Posterior vena cava (tissue), 2 donors: ENCODE measurements around the gene STK39. TPM values are rescaled to one million over a fixed set of nuclear protein-coding genes. Genes with fewer than 3 reads are reported as not detected.

Experiments
- DNase-seq: peaks from one replicate; pipeline ENCODE4 v3.0.0-alpha.2; 2020; ENCODE audit warnings: low spot score
- intact Hi-C, 2 donors: fragments of 100-400 bp; cut with DNase I; formaldehyde crosslinking; loops; one replicate each; pipeline versions ENCODE4 v1.14.1 to v1.14.2; 2022 to 2023
- total RNA-seq, 2 donors: library from RNA; stranded (reverse); fragmentation: NEBNext Ultra II Directional; extraction: Animal tissue kit (Norgen Biotek cat#: 25700); gene quantifications; one replicate each; pipeline ENCODE4 v1.2.1, GENCODE V29; 2021
- donor health status: DM: yes; HTN: yes; CAD: no.
- donor health status: DM: yes; HTN: yes; CAD: no.

STK39 gene
- total RNA-seq, 2 donors from 2014 or later, result 16.3 to 20.2 TPM

GRCh38 chr2:168002021-168002553 lies 245.3 kb downstream of the STK39 start:
- no peak for DNase-seq
- intact Hi-C loops, result no loop called here

DNA sequence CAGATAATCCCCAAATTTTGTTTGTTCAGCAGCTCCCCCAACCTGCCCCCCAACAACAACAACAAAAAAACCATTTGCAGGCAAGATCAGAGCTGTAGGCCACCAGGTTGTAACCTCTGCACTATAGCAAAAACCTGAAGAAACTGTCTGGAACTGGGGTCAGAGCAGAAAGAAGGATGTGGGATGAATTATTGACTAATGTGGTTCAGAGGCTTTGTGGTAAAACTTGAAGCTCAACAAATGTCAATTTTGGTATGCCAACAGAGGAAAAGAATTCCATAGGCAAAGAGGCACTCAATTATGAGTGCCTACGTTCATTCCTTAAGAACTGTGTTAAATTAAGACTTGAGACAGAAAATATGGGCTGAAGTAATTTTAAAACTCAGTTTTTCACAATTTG lies 255.1 kb downstream of the STK39 start:
- no peak for DNase-seq
- intact Hi-C loops, result no loop called here

DNA sequence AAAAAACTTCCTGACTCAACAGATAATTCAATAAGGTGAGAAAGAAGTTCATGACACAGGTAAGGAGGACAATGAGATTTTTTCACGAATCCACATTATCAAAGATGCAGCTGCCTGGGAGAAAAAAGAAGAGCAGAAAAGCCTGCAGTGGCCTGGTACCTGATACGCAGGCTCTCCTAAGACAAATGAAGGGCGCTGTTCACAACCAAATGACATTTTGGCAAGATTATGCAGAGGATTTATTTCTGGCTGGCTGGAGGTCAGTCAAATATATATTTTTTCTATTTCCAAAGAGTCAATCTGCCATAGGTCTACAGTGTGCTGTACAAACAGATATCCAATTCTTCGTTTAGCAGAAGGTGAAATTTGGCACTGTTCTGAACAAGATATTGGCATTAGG lies 257.3 kb downstream of the STK39 start:
- no peak for DNase-seq
- intact Hi-C loops, result no loop called here

DNA sequence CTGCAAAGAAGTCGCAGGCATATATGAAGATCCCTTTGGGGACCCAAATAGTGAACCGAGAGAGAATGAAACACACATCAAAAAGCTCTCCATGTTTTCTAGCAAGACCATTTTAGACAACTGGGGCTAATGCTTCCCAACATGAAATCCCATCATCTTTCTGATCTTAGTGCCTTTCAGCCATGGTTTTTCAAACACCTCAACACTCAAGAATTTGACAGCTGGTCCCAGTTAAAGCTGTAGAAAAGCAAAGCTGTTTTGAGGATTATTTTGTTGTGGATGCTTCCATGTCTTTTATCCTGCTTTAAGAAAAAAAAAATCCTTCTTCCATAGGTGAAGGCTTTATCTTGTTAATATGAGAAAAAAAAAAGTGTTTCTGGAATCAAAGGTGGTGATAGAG lies 259.1 kb downstream of the STK39 start:
- no peak for DNase-seq

GRCh38 chr2:167987558-167987957 lies 259.8 kb downstream of the STK39 start:
- intact Hi-C loops, result no loop called here
- DNase-seq, result no peak

More for the DNA sequence above, 259.1 kb downstream of the STK39 start:
- intact Hi-C loops, result no loop called here

GRCh38 chr2:167987026-167987425 lies 260.4 kb downstream of the STK39 start:
- intact Hi-C loops, result no loop called here
- DNase-seq, result no peak

DNA sequence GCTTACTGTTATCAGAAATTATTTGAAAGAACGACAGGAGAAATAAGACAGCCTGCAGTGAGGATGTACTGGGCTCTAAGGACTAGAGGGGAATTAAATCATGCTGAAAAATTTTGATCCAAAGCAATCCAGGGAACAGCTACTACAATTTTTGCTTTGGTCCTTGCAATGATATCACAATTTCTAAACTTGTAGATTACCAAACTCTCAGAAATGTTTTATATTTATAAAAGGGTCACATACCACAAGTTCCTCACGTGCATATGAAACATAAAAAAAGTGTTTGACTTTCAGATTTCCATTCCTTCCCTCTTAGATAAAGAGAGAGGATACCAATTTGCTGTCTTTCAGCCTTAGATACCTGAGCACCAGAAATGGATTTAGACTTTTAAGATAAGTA lies 261.2 kb downstream of the STK39 start:
- intact Hi-C loops, result no loop called here

DNA sequence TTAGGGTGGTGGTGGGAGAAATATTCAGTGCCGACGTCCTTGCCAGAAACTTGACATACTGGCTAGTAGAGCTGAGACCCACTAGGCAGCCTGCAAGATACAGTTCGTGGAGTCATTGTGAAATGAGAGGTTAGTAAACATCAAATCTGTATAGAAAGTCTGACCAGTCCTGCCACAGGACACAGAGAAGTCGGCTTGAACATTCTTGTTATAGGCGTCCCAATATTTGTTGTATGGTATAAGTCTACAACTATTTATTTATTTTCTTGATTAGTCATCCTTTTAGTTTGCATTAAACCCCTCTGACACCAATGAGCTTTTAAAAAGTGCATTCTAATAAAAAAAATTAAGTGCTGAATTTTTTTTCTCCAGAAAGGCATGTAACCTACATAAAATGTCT lies 265.4 kb downstream of the STK39 start:
- intact Hi-C loops, result no loop called here
- no peak for DNase-seq

More for the DNA sequence above, 261.2 kb downstream of the STK39 start:
- no peak for DNase-seq

GRCh38 chr2:167980439-167980838 lies 267.0 kb downstream of the STK39 start:
- intact Hi-C loops, result no loop called here
- DNase-seq, result no peak

- DNase-seq, result no peak
- intact Hi-C loops, result no loop called here
Observed at GRCh38 chr2:167972746-167973145, 274.6 kb downstream of the STK39 start.

DNA sequence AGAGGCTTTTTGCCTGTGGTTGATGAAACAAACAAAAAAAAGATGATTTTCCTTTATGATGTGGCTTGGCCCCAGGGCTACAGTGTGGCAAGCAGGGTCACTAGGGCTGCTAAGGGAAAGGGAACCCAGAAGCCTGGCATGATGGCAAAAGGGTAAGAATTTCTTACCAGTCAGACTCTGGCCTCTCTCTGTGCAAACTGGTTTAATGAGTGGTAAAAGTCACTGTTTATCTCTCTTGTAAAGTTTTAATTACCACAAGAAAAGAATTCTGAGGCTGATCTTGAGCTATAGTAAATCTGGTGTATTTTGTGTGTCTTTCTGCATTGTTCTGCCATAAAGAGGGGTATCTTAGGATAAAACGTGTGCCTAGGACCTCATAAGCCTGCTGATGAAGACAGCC lies 275.4 kb downstream of the STK39 start:
- DNase-seq, result no peak
- intact Hi-C loops, result no loop called here

DNA sequence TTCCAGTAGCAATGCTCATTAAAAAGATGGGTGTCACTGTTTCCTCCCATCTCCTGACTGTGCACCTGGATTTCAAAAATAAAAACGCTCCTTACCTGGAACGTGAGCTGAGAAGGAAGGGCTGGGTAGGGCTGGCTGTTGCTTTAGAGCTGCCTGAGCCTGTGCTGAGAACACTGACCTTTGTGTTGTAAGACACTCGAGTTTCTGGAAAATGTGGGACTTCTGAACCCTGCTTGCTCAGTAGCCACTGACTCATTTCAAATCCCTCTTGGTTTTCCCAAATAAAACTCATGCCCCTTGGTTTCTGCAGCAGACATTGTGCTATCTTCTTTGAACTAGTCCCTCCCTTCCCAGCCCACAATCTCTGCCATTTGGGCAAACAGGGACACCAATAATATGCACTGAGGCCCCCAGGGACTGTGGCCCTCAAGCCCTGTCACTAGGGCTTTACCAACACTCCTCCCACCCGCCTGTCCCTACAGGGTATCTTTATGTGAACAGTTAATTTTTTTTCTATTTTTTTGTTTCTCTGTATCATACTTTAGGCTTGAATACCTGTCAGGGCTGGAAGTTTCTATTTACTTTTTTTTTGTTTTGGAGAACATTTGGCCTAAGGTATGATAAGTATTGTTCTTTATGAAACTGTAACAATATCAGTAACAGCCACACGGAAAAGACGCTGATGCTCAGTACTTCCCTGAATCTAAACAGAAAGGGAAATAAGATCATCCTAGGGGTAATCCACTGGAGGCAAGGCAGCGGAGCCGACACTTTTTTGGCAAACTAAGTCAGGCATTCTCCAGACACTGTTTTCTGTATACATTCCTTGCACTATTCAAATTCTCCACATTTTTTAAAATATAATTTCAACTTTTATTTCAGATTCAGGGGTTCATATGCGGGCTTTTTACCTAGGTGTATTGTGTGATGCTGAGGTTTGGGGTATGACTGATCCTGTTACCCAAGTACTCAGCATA lies 280.2 kb downstream of the STK39 start:
- DNase-seq, result no peak
- intact Hi-C loops, result loop anchor here in 1 of 2 donors (10.0 kb wide), 1 partner anchor 148 kb away; no protein-coding TSS in a partner anchor

DNA sequence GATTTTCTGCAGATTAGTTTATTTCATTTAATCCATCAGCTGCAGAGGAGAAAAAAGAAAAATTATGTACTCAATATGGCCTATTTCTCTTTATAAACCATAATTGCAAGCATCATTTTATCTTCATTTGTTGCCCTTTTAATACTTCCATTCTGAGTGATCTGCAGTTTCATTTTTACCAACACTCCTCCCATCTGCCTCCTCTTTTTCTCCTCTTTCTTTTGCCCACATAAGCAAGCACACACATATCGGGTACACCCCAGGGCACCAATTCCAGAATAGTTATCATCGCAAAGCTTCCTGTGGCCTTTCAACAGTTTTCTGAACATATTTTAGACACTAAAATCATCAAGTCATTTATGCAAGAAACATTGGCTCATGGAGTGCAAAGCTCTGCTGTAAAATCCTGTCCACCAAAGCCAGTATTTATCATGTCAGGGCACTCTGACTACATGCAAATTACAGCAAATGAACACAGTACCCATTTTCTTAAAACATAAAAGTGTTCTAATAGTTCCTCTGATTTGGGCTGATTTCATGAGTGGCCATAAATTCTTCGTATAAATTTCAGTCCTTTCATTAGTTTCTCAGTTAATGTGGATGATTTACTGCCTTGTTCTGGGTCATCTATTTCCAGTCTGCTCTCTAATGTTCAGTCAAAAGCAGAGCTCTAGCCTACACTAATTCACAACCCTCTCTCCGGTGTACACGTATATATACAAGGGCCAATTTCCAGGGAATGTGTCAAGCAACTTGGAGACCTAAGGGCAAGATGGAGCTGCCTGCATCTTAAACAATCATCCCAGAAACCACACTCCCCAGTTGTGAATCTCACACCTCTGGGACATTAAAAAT lies 281.3 kb downstream of the STK39 start:
- no peak for DNase-seq
- intact Hi-C loops, result loop anchor here in 1 of 2 donors (10.0 kb wide), 1 partner anchor 149 kb away; no protein-coding TSS in a partner anchor

GRCh38 chr2:167964650-167965413 lies 282.6 kb downstream of the STK39 start:
- intact Hi-C loops, result loop anchor here in 1 of 2 donors (10.0 kb wide), 1 partner anchor 150 kb away; no protein-coding TSS in a partner anchor
- no peak for DNase-seq

- intact Hi-C loops, result loop anchor here in 1 of 2 donors (10.0 kb wide), 1 partner anchor 151 kb away; no protein-coding TSS in a partner anchor
- DNase-seq, result no peak
Observed at GRCh38 chr2:167963899-167964649, 283.3 kb downstream of the STK39 start.

DNA sequence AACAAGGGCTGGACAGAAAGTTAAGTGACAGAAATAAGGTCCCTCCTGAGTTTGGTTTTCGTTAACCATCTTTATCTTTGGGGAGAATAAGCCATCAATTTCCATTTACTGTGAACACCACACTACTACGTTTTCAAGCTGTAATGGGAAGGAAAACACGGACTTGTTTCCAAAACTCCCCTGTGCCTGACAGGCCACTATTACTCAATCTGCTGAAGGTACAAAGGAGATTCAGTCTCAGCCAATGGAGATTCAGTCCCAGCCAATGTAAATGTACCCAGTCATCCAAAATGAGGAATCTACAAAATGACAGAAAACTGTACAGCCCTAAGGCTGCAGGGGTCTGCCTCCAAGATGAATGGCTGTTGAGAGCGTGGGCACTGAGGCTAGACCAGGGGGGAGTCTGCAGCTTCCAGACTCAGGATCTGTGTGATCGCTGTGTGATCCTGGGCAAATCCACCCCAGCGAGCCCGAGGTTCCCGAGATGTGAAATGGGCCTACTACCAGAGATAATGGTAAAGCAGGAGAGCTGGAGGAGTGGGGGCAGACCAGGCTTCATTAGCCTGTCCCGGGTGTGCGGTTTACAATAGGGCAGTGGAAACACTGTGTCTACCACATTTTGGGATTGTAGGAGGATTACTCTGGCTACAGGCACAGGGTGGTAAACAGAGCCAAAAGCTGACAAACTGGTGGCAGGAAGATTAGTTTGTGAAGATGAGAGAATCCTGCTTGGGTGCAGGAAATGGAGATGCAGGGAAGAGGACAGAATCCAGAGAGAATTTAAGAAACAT lies 284.8 kb downstream of the STK39 start:
- intact Hi-C loops, result loop anchor here in 1 of 2 donors (10.0 kb wide), 1 partner anchor 152 kb away; no protein-coding TSS in a partner anchor
- no peak for DNase-seq

DNA sequence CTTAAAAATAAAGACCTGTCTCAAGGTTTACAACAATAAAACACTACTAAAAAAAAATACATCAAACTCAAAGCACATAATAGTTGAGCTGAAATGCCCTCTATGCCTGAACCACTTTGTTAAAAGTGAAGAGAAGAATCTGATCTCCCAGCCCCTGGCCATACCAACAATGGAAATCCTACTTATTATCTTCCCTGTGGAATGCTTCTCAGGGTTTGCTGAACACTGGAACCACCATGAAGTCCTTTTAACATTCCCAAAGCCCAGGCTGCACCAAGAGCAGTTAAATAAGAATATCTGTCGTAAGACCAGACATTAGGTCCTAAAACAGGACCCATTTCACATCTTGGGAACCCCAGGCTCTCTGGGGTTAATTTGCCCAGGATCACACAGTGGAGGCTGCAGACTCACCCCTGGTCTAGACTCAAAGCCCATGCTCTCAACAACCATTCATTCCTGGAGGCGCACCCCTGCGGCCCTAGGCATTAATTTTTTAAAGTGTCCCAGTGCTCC lies 285.8 kb downstream of the STK39 start:
- intact Hi-C loops, result loop anchor here in 1 of 2 donors (10.0 kb wide), 1 partner anchor 153 kb away; no protein-coding TSS in a partner anchor
- no peak for DNase-seq
